ENCODE data around the gene LAMP1. TPM values are rescaled to one million over a fixed set of nuclear protein-coding genes. Genes with fewer than 3 reads are reported as not detected.
"Not testable (repeated sequence)": the region's sequence is repeated elsewhere in the genome, so short reads cannot be mapped to it uniquely, and the experiment has no call there.

LAMP1 gene
- total RNA-seq, 1 donor from 2014 or later: 55.1 TPM

- DNase-seq: no peak
Measured at GRCh38 chr13:113298043-113298945, 1.3 kb downstream of the LAMP1 start.

GRCh38 chr13:113299951-113300350, 2.9 kb downstream of the LAMP1 start:
- DNase-seq: no peak

- DNase-seq: no peak
Measured at GRCh38 chr13:113302986-113303385, 5.9 kb downstream of the LAMP1 start.

- no peak for DNase-seq
Measured at GRCh38 chr13:113304121-113304520, 7.1 kb downstream of the LAMP1 start.

GRCh38 chr13:113305208-113305607, 8.2 kb downstream of the LAMP1 start:
- DNase-seq: no peak

GRCh38 chr13:113307491-113307890, 10.5 kb downstream of the LAMP1 start:
- no peak for DNase-seq

- no peak for DNase-seq
Measured at GRCh38 chr13:113309473-113309872, 12.4 kb downstream of the LAMP1 start.

- not testable (repeated sequence) for DNase-seq
Measured at GRCh38 chr13:113314112-113314511, 17.1 kb downstream of the LAMP1 start.

- not testable (repeated sequence) for DNase-seq
Measured at GRCh38 chr13:113314895-113315470, 17.9 kb downstream of the LAMP1 start.

- DNase-seq: no peak
Measured at GRCh38 chr13:113315992-113316391, 19.0 kb downstream of the LAMP1 start.

- no peak for DNase-seq
Measured at GRCh38 chr13:113317031-113317430, 20.0 kb downstream of the LAMP1 start.

GRCh38 chr13:113318956-113319355, 21.9 kb downstream of the LAMP1 start:
- DNase-seq: no peak

- no peak for DNase-seq
Measured at GRCh38 chr13:113319371-113319770, 22.3 kb downstream of the LAMP1 start.

- no peak for DNase-seq
Measured at GRCh38 chr13:113320226-113320875, 23.3 kb downstream of the LAMP1 start.

GRCh38 chr13:113321546-113321945, 24.5 kb downstream of the LAMP1 start:
- no peak for DNase-seq

GRCh38 chr13:113322043-113322461, 25.0 kb downstream of the LAMP1 start:
- no peak for DNase-seq

GRCh38 chr13:113322890-113323651, 26.0 kb downstream of the LAMP1 start:
- no peak for DNase-seq

GRCh38 chr13:113323869-113324268, 26.8 kb downstream of the LAMP1 start:
- DNase-seq: no peak

- DNase-seq: no peak
Measured at GRCh38 chr13:113324398-113324797, 27.4 kb downstream of the LAMP1 start.

- no peak for DNase-seq
Measured at GRCh38 chr13:113325779-113326178, 28.7 kb downstream of the LAMP1 start.

- no peak for DNase-seq
Measured at GRCh38 chr13:113327391-113327765, 30.3 kb downstream of the LAMP1 start.

GRCh38 chr13:113327766-113328471, 30.9 kb downstream of the LAMP1 start:
- DNase-seq: no peak

Measured in occipital lobe (tissue), 2 donors.